ENCODE results near the gene TMEM242.

GRCh38 chr6:157307661-157308060 is 15.7 kb downstream of the TMEM242 start:
- TF ChIP-seq CTCF (IDR thresholded peaks at IDR 0.05; ENCODE audit: extremely low read depth in 1 of 2, insufficient read depth in 1 of 2, low read depth in 1 of 2, low read length in 2 of 2) (no peak), POLR2A (IDR thresholded peaks at IDR 0.05; ENCODE audit: low read depth, low read length) (no peak), POLR2AphosphoS5 (IDR thresholded peaks at IDR 0.05; ENCODE audit: insufficient read depth, low read depth, low read length) (no peak)

All from endothelial cell of umbilical vein (primary cell).